Measurements from ENCODE around the gene C19orf38. TPM values are rescaled to one million over a fixed set of nuclear protein-coding genes. Genes with fewer than 3 reads are reported as not detected.

Gene C19orf38
- total RNA-seq, 1 donor from 2014 or later = not detected

DNA sequence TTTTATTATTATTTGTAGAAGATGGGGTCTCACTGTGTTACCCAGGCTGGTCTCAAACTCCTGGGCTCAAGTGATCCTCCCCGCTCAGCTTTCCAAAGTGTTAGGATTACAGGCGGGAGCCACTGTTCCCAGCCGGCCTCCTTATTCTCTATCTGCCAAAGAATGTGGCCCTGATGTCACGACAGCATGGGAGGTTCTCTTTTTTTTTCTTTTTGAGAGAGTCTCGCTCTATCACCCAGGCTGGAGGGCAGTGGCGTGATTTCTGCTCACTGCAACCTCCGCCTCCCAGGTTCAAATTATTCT is 46.6 kb downstream of the C19orf38 start:
- no peak for DNase-seq (ENCODE audit: low spot score in 2 of 2)
- Histone ChIP-seq H3K4me3 (no peak overlapping the region), H3K27me3 (no peaks in the 10 kb centered on the region), H3K9me3 (no peaks in the 10 kb centered on the region), H3K4me1 (peaks cover 0 to 11% of the 10 kb centered on the region in 2 donors), H3K36me3 (no peaks in the 10 kb centered on the region), H3K27ac (no peak overlapping the region)
- TF ChIP-seq, protein P1, sequence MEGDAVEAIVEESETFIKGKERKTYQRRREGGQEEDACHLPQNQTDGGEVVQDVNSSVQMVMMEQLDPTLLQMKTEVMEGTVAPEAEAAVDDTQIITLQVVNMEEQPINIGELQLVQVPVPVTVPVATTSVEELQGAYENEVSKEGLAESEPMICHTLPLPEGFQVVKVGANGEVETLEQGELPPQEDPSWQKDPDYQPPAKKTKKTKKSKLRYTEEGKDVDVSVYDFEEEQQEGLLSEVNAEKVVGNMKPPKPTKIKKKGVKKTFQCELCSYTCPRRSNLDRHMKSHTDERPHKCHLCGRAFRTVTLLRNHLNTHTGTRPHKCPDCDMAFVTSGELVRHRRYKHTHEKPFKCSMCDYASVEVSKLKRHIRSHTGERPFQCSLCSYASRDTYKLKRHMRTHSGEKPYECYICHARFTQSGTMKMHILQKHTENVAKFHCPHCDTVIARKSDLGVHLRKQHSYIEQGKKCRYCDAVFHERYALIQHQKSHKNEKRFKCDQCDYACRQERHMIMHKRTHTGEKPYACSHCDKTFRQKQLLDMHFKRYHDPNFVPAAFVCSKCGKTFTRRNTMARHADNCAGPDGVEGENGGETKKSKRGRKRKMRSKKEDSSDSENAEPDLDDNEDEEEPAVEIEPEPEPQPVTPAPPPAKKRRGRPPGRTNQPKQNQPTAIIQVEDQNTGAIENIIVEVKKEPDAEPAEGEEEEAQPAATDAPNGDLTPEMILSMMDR (IDR thresholded peaks at IDR 0.05) = no peak
- intact Hi-C loops (cut with DNase I) = no loop called here

DNA sequence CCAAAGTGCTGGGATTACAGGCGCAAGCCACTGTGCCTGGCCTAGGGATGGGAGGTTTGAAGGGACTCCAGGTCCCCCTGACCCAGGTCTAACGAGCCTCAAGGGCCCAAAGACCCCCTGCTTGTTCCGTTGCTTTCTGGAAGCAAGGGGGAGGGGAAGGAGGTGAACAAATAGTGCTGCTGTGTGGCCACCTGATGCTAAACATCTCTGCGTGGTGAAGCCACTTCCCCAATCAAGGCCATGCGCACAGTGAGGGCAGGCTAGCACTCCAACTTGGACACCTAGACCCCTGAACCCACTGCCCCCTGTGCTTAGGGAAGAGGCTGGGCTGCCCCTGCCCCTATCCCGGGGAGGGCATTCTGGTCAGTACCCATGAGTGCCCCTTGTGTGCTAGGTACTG is 47.1 kb downstream of the C19orf38 start:
- TF ChIP-seq, protein P1 (IDR thresholded peaks at IDR 0.05) = no peak

DNA sequence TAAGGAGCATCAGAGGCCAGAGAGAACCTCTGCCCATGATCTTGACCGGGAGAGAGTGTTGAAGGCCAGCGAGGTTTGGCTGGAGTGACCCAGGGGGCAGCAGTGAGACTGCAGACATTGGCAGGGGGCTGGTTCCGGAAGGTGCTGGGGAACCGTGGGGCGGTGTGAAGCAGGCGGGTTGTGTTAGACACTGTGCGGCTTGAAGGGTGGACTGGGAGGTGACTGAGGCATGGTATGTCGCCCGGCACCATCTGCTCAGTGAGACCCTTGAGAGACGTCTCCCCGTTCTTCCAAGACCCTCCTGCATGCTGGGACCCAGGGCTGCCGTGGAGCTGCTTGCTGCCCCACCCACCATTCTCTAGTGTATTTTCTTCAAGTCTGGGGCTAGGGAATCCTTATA is 47.7 kb downstream of the C19orf38 start:
- no peak for DNase-seq (ENCODE audit: low spot score in 2 of 2)
- no peaks in the 10 kb centered on the region for H3K27me3 ChIP-seq

More for the DNA sequence above, 47.1 kb downstream of the C19orf38 start:
- DNase-seq (ENCODE audit: low spot score in 2 of 2) = no peak
- Histone ChIP-seq H3K27ac (no peak overlapping the region), H3K36me3 (no peaks in the 10 kb centered on the region), H3K27me3 (no peaks in the 10 kb centered on the region), H3K4me3 (no peak overlapping the region), H3K4me1 (peaks cover 0 to 11% of the 10 kb centered on the region in 2 donors), H3K9me3 (no peaks in the 10 kb centered on the region)
- intact Hi-C loops (cut with DNase I) = no loop called here

DNA sequence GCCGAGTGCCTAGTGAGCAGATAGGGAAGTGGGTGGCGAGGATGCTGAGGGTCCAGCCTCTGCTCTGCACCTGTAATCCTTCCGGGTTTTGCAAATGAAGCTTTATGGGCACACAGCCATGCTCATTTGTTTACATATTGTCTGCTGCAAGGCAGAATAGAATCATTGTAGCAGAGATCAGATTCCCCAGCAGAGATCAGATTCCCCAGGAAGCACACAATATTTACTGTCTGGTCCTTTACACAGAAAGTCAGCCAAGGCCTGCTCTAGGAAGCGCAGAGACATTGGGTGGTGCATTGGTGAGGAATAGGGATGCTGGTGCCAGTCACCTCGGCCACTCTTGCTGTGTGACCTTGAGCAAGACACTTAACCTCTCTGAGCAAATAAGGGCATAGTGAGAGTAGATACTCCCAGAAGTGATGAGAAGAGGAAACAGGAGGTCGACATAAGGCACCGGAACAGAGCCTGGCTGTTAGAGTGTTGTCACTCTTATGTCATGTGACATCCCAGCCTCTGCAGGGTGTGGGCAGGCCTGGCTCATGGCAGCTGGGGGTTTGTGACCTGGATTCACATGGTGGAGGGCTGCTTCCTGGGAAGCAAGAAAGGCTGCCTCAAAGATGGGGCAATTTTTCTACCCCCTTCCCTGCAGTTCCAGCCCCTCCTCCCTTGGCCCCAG is 48.8 kb downstream of the C19orf38 start:
- H3K27ac ChIP-seq = no peak overlapping the region
- TF ChIP-seq, protein P1 (IDR thresholded peaks at IDR 0.05) = no peak

More for the DNA sequence above, 47.7 kb downstream of the C19orf38 start:
- Histone ChIP-seq H3K9me3 (no peaks in the 10 kb centered on the region), H3K4me3 (no peak overlapping the region), H3K27ac (no peak overlapping the region), H3K4me1 (peaks cover 0 to 11% of the 10 kb centered on the region in 2 donors), H3K36me3 (no peaks in the 10 kb centered on the region)
- TF ChIP-seq, protein P1 (IDR thresholded peaks at IDR 0.05) = no peak
- intact Hi-C loops (cut with DNase I) = no loop called here

DNA sequence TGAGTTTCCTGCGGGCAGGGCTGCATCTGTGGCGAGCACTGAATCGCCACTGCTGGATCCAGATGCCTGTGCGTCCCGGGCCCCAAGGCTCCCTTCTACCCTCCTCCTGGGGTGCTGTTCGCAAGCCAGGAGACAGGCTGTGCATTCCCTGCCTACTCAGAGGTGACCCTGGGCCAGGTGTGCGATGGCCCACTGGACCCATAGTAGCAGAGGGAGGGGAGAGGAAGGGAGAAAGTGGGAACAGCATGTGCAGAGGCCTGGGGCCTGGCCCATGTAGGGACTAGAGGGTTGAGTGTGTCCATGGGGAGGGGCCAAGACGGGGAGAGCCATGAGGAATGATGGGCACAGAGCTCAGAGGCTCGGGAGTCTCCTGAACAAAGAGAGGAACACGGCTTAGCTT is 50.4 kb downstream of the C19orf38 start:
- Histone ChIP-seq H3K9me3 (no peaks in the 10 kb centered on the region), H3K36me3 (no peaks in the 10 kb centered on the region), H3K4me1 (peaks cover 0 to 14% of the 10 kb centered on the region in 2 donors), H3K27me3 (no peaks in the 10 kb centered on the region), H3K27ac (no peak overlapping the region), H3K4me3 (no peak overlapping the region)
- TF ChIP-seq, protein P1 (IDR thresholded peaks at IDR 0.05) = no peak
- DNase-seq (ENCODE audit: low spot score in 2 of 2) = no peak
- intact Hi-C loops (cut with DNase I) = no loop called here

More for the DNA sequence above, 48.8 kb downstream of the C19orf38 start:
- no peaks in the 10 kb centered on the region for H3K27me3 ChIP-seq
- H3K4me1 ChIP-seq = peaks cover 0 to 14% of the 10 kb centered on the region in 2 donors
- H3K4me3 ChIP-seq = no peak overlapping the region
- H3K9me3 ChIP-seq = no peaks in the 10 kb centered on the region
- no peaks in the 10 kb centered on the region for H3K36me3 ChIP-seq
- intact Hi-C loops (cut with DNase I) = no loop called here
- no peak for DNase-seq (ENCODE audit: low spot score in 2 of 2)
